HG03196 (cell line): Measurements from ENCODE around the gene PDSS1.
"Not testable (repeated sequence)": the region's sequence is repeated elsewhere in the genome, so short reads cannot be mapped to it uniquely, and the experiment has no call there.

Source experiments
- ATAC-seq: cut with Tn5 transposase; IDR thresholded peaks from one replicate; pipeline ENCODE4 v1.9.1; 2021; ENCODE audit not compliant: unreplicated experiment

The PDSS1 gene

DNA sequence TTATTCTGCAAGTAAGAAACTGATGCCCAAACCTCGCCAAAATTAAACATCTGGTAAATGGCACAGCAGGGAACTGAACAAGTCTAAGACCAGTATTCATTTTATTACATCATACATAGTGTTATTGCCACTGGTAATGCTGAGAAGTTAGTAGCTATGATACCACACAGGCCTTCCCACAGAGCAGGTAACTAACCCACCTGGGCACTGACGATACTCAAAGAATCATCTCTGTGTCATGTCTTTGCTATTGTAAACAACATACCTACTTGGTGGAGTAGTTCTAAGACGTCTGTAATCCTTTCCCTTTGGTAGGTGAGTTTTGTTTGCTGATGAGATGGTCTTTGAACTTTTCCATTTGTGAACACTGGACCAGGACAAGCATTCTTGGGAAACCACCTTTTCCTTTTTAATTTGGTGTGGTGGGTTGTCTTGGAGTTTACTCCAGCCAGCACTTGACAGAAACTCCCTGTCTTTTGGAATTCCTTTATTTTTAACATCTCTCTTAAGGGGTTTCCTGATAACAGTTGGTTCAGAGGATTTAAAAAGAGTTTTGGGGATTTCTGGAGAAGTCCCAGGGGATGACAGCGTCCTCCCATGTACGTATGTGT is 40.9 kb downstream of the PDSS1 start:
- no peak for ATAC-seq

DNA sequence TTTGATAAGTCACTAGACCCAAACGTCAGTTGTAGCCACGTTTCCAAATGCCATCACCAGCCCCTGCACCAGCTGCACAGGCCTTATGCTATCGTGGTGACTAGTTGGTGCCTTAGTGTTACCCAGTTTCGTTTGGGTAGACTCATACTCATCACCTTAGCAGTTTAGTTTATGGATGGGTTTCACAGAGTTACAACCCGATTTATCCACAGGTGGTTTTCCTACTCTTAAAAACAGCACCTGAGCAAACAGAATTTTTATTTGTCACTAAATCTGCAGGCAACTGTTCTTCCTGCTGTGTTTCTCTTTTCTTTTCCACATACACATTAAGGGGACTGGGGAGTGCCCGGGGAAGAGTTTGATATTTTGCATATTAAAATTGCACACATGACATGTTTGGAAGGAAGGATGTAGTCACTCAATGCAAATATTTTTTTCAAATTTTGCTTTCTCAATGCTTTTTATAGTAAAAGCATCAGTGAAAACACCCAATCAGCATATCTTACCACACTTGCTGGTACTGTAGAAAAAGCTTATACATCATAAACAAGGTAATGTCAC is 41.6 kb downstream of the PDSS1 start:
- peak; percentile 46 for ATAC-seq

DNA sequence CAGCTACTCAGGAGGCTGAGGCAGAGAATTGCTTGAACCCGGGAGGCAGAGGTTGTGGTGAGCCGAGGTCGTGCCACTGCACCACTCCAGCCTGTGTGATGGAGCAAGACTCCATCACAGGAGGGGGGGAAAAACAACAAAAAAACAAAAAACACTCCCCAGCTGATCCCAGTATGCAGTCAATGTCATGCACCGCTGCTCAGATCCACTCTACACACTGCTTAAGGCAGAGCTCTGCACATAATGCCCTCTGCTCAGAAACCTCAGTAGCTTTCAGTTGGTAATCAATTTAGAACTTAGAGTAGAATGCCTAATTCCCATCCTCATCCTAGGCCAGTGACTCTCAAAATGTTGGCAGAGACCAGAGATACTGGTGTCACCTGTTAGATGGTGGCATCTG is 43.9 kb downstream of the PDSS1 start:
- no peak for ATAC-seq

DNA sequence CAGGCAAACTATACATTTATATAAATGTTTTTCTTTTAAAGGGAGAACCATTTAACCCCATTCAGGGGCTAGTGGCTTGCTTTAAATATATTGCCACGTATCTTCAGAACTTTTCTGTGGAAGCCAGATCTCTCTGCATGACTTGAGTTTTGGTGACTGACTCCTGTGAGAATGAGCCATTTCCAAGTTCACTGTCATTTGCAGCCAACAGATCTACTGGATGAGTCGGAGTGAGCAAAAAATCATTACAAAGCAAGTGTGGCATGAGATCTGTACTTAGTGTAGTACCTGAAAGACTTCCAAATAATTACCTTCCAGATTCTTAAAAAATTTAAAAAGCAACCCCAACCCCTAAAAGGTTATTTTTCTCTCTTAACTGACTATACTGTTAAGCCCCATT is 45.6 kb downstream of the PDSS1 start:
- ATAC-seq, result no peak

DNA sequence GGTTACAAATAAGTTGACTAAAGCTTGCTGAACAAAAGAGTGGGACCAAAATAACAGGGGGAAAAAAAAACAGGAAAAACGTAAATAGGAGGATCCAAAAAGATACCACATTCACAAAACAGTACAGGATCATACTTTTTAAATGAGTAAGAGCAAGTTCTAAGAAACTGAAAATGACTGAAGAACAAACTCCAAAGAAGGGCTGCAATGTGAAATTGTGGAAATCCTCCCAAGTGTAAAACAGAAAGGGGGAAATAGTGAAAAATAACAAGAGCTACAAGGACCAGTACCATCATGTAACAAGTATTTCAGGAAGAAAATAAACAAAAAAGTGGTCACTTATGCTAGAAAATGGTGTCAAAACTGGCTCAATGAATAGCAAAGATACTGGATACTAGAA is 46.3 kb downstream of the PDSS1 start:
- ATAC-seq, result no peak

DNA sequence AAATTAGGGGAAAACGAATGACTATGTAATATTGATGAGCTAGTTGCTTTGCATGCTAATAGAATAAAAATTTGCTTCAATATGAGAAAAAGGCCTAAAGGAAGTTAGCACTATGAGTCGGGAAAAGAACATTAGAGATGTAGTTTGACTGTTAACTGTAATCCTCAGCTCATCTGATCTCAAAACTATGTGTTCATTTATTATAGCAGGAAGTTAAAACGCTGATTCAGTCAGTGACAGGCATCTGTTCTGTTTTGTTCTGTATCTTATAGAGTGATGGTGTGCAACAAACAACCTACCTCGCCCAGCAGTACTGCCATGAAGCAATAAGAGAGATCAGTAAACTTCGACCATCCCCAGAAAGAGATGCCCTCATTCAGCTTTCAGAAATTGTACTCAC is 48.6 kb downstream of the PDSS1 start:
- ATAC-seq, result no peak

DNA sequence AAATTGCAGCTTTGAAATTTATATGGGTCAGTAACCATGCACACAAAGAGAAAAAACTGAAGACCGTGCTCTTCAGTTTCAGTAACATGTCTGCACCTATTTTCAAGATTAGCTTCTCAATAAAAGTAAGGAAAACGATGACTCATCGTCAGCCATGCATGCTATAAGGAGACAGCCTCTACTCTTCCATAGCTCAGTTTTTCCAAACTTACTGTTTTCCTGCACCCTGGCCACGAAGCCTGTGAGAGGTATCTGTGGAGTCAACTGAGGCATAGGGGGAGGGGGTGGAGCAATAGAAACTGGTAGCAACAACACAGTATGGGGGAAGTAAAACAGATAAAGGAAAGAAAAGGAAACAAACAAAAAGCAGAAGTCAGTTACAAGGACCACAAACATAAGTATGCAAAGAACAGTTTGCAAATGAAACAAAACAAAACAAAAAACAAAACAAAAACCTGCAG is 58.0 kb downstream of the PDSS1 start:
- ATAC-seq, result peak; percentile 82

DNA sequence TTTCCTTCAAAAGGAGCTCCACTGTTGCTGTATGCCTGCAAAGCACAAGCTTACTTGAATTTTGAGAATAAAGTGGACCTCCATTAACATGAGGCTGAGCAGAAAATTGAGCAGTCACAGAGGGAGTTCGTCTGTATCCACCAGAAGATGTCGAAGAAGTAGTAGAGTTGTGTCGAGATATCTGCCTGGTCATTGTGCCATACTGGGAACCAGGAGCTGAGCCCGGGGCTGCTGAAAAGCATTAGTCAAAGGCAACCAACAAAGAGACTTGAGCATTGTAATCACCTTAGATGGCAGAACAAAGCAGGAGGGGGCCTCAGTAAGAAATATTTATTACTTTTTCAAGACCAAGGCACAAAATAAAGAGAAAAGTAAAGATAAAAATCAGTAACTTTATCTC is 61.5 kb downstream of the PDSS1 start:
- no peak for ATAC-seq

DNA sequence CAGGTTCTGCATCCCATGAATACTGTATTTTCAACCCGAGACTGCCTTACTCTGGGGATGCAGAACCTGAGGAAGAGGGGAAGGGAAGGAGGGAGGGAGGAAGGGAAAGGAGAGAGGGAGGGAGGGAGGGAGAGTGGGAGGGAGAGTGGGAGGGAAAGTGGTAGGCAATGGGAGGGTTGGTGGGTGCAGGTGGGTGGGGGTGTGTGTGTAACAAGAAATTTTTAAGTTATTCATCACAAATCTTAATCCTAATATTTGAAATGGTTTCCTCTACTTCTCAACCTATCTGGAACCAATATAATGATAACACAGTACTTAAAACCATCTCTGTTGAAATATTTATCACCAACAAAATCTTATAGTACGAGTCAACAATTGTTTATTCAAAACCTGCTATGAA is 68.0 kb downstream of the PDSS1 start:
- no peak for ATAC-seq

DNA sequence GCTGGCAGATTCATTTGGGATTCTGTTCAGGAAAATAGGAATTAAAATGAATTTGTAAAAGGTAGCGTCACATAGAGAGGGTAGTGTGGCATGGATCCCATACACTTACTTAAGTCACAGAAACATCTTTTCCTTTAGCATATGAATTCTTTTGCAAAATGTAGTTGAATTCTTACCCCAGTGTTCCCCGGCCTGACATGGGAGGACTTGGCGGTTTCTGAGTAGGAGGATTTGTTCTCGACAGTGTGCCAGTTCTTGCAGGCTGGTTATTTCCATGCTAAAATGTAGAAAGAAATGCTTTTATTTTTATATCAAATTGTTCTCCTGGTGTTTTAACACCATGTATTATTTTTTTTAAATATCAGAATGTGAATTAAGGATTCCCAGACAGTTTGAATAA is 72.6 kb downstream of the PDSS1 start:
- no peak for ATAC-seq

DNA sequence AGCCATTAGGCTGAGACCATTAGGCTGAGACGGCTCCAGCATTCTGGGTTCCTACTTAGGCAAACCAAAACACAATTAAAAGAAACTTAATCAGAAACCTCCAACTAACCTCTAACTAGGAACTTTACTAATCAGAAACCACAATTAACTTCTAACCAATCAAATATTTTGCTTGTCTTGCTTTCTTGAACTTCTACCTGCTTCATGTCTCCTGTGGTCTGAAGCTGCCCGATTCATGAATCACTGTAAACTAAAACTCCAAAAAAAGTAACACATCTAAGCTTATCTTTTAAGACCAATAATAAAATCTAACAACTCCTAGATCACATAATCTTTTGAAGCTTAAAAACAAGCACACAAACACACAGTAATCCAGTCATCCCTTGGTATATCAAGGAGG is 76.1 kb downstream of the PDSS1 start:
- ATAC-seq, result no peak

DNA sequence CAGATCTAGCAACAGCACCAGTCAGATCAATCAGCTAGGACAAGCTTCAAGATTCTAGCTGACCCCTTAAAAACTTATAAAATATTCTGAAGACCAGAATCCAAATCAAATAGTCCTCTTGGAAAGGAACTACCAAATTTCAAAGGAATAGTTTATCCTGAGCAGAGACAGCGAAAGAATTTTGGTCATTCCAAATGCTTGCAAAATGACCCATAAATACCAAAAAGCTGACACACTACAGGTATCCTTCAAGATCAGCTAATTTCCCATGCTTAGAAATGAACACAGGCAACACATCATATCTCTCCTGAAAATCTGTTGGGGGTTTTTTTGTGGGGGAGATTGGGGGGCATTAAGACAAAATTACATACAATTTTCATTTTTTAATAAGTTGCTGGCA is 78.8 kb downstream of the PDSS1 start:
- no peak for ATAC-seq

DNA sequence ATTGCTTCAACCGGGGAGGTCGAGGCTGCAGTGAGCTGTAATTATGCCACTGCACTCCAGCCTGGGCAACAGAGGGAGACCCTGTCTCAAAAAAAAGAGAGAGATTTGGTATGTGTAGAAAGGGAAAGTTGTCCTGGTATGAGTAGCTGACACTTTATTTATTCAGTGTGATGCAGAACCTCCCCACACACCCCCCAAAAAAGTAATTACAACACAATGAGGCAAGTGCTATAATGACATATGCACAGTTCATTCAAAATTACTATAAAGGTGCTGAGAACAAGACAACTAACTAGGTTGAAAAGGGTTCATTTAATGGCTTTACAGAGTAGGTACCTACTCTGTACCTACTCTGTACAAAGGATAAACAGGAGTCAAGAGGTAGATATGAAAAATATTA is 80.2 kb downstream of the PDSS1 start:
- no peak for ATAC-seq

DNA sequence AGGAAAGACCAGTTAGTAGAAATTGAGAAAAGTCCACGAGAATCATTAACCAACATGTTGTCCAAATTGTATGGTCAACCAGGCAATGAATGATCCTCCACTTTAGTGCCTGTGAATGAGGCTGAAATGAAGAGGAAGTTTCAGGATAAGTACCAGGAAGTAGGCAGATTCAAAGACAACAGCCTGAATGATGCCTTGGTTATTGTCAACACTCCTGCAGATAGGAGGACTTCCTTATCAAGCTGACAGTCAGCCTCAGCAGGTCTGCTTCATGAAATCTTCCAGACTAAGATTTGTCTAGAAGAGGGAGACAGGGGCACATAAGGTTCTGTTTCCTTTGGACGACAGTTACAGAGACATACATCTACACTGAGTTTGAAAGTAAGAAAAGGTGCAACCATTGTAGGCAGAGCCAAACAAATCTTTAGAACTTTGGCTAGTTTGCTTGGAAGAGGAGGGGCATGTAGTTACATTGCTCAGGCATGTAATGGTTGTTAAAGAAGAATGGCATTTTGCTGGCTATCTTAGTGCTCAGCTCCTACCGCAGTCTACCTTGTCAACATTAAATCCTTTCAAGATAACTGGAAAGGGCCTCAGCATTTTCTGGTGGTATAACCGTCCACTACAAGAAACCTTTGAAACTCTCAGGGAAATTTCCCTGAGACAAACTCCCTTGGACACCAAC is 81.8 kb downstream of the PDSS1 start:
- ATAC-seq, result no peak

DNA sequence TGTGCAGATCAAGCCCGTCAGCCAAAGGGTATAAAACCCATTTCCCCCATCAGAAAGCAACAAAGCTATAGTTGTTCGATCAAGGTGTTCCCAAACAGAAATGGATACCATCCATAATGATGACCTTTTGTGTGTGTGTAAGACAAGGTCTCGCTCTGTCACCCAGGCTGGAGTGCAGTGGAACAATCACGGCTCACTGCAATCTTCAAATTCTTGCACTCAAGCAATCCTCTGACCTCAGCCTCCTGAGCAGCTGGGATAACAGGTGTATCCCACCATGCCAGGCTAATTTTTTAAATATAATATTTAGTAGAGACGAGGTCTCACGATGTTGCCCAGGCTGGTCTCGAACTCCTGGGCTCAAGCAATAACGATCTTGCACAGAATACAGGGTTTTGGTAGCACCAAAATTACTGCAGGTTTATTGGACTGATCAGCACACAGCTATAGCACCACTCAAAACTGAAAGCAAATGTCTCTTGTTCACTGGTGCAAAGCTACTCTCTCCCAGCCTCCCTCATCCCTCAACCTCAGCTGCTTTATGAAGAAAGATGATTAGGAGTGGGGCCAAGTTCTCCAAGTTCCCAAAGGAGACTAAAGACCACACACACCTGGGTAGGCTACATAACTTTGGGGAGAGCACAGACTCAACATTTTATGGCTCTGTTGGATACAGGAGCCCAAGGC is 82.7 kb downstream of the PDSS1 start:
- ATAC-seq, result no peak

DNA sequence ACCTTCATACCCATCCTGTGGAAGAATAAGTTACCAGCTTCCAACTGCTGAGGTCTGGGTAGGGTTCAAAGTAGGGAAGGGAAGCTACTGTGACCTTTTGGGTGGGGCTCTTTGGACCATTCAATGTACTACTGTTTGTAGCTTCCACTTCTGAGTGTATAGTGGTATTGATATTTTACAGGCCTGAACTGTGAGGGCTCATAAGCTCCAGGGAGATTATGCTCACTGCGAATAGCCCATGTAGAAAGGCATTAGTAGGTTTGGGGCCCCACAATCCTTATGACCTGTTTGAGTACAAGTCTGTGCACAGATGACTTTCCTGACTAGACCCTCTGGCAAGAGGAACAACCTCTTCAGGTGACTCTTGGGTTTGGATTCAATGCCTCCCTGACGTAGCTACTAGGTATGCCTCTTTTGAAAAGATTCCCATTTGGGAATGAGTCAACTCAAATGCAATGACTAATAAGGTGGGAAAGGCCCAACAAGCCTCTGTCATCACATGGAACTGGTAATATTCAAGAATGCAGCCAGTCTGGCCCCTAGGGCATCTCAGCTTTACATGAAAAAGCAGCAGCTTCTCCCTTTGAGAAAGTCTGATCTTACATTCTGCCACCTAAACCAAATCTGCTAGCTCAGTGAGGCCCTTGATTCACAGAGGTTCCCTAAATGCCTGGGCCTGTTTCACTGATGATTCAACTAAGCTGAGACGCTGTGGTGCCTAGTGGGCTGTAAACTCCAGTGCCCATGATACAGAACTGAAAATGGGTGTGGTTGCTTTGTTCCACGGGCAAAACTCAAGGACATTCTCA is 83.5 kb downstream of the PDSS1 start:
- peak; percentile 56 for ATAC-seq

DNA sequence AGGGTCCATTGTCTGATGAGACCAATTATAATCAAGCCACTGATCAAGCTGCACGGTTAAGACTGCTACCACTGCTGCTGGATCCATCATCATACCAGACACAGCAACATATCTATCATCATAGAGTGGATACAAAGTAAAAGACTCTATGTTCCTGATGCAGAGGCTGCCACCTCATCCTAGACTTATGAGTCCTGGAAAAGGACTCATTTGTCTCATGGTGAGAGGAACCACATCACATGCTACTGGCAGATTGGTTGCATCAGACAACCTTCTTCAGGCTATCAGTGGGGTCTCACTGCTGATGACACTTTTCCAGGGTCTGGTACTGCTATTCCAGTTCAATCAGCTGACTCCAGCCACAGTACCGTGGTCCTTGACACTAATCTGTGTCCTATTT is 84.3 kb downstream of the PDSS1 start:
- no peak for ATAC-seq

DNA sequence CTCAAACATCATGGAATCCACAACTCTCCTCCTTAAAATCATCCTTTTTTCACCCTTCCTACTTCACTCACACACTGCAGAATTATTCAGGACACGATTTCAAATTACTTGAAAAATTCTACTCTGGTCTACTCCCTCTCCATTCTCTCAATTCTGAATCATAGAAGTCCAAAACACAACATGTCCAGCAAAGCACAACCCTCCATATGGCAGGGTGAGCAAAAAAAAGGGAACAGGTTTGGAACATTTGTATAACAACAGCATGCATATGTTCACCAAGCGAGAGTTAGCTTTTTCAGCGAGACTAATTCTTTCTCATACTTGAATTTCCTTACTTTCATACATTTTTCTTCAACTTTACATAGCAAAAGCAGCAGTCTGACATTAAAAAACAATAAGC is 89.9 kb downstream of the PDSS1 start:
- no peak for ATAC-seq

DNA sequence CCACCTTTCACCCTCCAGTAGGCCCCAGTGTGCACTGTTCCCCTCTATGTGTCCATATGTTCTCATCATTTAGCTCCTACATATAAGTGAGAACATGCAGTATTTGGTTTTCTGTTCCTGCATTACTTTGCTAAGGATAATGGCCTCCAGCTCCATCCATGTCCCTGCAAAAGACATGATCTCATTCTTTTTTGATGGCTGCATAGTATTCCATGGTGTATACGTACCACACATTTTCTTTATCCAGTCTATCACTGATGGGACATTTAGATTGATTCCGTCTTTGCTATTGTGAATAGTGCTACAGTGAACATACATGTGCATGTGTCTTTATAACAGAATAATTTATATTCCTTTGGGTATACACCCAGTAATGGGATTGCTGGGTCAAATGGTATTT is 92.3 kb downstream of the PDSS1 start:
- not testable (repeated sequence) for ATAC-seq

DNA sequence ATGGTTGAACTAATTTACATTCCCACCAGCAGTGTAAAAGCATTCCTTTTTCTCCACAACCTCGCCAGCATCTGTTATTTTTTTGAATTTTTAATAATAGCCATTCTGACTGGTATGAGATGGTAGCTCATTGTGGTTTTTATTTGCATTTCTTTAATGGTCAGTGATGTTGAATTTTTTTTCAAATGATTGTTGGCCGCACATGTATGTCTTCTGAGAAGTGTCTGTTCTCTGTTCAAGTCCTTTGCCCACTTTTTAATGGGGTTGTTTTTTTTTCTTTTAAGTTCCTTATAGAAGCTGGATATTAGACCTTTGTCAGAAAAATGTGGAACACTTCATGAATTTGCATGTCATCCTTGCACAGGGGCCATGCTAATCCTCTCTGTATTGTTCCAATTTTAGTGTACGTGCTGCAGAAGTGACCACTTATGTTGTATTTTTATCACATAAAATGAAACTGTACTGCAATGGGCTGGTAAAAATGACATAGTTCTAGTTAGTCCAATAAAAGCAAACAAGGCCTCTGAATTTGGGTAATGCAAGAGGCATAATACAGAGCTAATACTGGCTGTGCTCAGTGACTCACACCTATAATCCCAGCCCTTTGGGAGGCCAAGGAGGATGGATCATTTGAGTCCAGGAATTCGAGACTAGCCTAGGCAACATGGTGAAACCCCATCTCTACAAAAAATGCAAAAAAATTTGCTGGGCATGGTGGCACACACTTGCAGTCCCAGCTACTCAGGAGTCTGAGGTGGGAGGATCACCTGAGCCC is 92.9 kb downstream of the PDSS1 start:
- no peak for ATAC-seq
